ENCODE results near the gene BMP4.

GRCh38 chr14:53943751-53944083, 12.9 kb downstream of the BMP4 start:
- TF ChIP-seq CTCF (conservative IDR thresholded peaks at IDR 0.05; ENCODE audit: low read depth in 2 of 2) (no peak), EZH2 (IDR thresholded peaks at IDR 0.05; ENCODE audit: low read depth, unreplicated experiment) (no peak), EZH2phosphoT487 (IDR thresholded peaks at IDR 0.05; ENCODE audit: unreplicated experiment) (no peak), POLR2AphosphoS5 (IDR thresholded peaks at IDR 0.05; ENCODE audit: low read depth) (no peak), ZNF331 (CRISPR knock-in tag; IDR thresholded peaks at IDR 0.05; ENCODE audit: low read depth) (no peak), REST (IDR thresholded peaks at IDR 0.05; ENCODE audit: unreplicated experiment) (no peak), NANOG (IDR thresholded peaks at IDR 0.05; ENCODE audit: borderline replicate concordance) (no peak), JUNB (IDR thresholded peaks at IDR 0.05; ENCODE audit: unreplicated experiment) (no peak), STAT1 (IDR thresholded peaks at IDR 0.05; ENCODE audit: unreplicated experiment) (no peak), ETS1 (IDR thresholded peaks at IDR 0.05) (no peak), CREB1 (CRISPR knock-in tag; IDR thresholded peaks at IDR 0.05; ENCODE audit: low read depth) (no peak), ZNF114 (CRISPR knock-in tag; IDR thresholded peaks at IDR 0.05) (no peak)
